Measurements from ENCODE around the gene RAPGEF6. TPM values are rescaled to one million over a fixed set of nuclear protein-coding genes. Genes with fewer than 3 reads are reported as not detected.

Gene RAPGEF6
- total and polyA plus RNA-seq, 9 of the 15 experiments (the other 6 are each of a cell fraction or from before 2014, with no cell fraction given): 2.7 to 23.4 (median 12.7) TPM

GRCh38 chr5:131634666-131634995 is 398 bp downstream of the RAPGEF6 start (continued):
- peak; percentile 68; the same call in 1 of the 2 replicates for TF ChIP-seq ZC3H4 (CRISPR knock-in tag; IDR thresholded peaks at IDR 0.05; ENCODE audit: borderline replicate concordance)
- TF ChIP-seq SMAD3 (CRISPR knock-in tag; conservative IDR thresholded peaks at IDR 0.05): no peak
- TF ChIP-seq MITF (IDR thresholded peaks at IDR 0.05): no peak
- TF ChIP-seq CTCF (IDR thresholded peaks at IDR 0.05 in 2 of 3, conservative IDR thresholded peaks at IDR 0.05 in 1 of 3; ENCODE audit: insufficient read depth in 2 of 3, low read depth in 1 of 3, low read length in 3 of 3): 0 out of 6 replicates have a peak, but pooled peaks of 1 of the 3 experiments have one; percentile 33
- TF ChIP-seq TCF15 (CRISPR knock-in tag; IDR thresholded peaks at IDR 0.05): no peak
- no peak for TF ChIP-seq ZNF311 (CRISPR knock-in tag; IDR thresholded peaks at IDR 0.05)
- no peak for TF ChIP-seq ZNF717 (CRISPR knock-in tag; IDR thresholded peaks at IDR 0.05)
- TF ChIP-seq ETS1 (conservative IDR thresholded peaks at IDR 0.05; ENCODE audit: control insufficient read depth, low read depth, low read length): peak; percentile 58; the same call in 1 of the 2 replicates
- no peak for TF ChIP-seq TAF1 (IDR thresholded peaks at IDR 0.05; ENCODE audit: control insufficient read depth, extremely low read depth, insufficient read depth, low read length, severe bottlenecking)
- TF ChIP-seq ZNF695 (CRISPR knock-in tag; IDR thresholded peaks at IDR 0.05): 0 out of 2 replicates have a peak, but pooled peaks have one; percentile 40
- TF ChIP-seq RBBP5 (IDR thresholded peaks at IDR 0.05; ENCODE audit: borderline replicate concordance, insufficient read depth, low read length, poor library complexity, severe bottlenecking): peak; percentile 76
- no peak for TF ChIP-seq ID3 (CRISPR knock-in tag; IDR thresholded peaks at IDR 0.05)
- peak; percentile 87; the same call in 1 of the 2 replicates for TF ChIP-seq ID3 (tag; IDR thresholded peaks at IDR 0.05)
- no peak for TF ChIP-seq PRPF4 (IDR thresholded peaks at IDR 0.05; ENCODE audit: insufficient read depth, low read depth, low read length, poor library complexity, severe bottlenecking)
- no peak for TF ChIP-seq FOXJ2 (tag; IDR thresholded peaks at IDR 0.05)
- 0 out of 2 replicates have a peak, but pooled peaks have one; percentile 30 for TF ChIP-seq CTBP1 (IDR thresholded peaks at IDR 0.05; ENCODE audit: borderline replicate concordance)
- no peak for TF ChIP-seq BHLHE40 (IDR thresholded peaks at IDR 0.05; ENCODE audit: low read length)
- TF ChIP-seq MAFK (IDR thresholded peaks at IDR 0.05; ENCODE audit: low read length): no peak
- TF ChIP-seq TSC22D4 (tag; IDR thresholded peaks at IDR 0.05): no peak
- TF ChIP-seq SIRT6 (IDR thresholded peaks at IDR 0.05; ENCODE audit: low read depth, low read length): no peak
- TF ChIP-seq BACH1 (tag; IDR thresholded peaks at IDR 0.05): no peak
- TF ChIP-seq CCNT2 (IDR thresholded peaks at IDR 0.05; ENCODE audit: borderline replicate concordance, extremely low read depth, insufficient read length, low read depth, low read length): no peak

Measured in K562 (cell line).